ENCODE measurements around the gene CERS6. TPM values are rescaled to one million over a fixed set of nuclear protein-coding genes. Genes with fewer than 3 reads are reported as not detected.
A peak's percentile ranks its signal among the peaks of the same experiment; 100 is the strongest.

Gene CERS6
- total RNA-seq, 1 donor from 2014 or later = 27.1 TPM

DNA sequence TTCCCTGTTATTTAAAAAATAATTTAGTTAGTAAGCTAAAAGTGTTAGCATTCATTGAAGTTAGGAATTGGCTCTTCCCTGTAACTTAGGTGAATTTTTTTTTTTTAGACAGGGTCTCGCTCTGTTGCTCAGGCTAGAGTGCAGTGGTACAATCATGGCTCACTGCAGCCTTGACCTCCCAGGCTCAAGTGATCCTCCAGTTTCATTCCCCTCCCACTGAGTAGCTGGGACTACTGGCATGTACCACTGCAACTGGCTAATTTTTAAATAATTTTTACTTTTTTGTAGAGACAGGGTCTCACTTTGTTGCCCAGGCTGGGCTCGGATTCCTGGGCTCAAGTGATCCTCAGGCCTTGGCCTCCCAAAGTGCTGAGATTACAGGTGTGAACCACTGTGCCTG lies 66.4 kb downstream of the CERS6 start:
- intact Hi-C loops (cut with micrococcal nuclease) = no loop called here
- Mint-ChIP-seq H3K9me3 (no peaks in the 10 kb centered on the region), H3K27ac (no peak overlapping the region), H3K27me3 (ENCODE audit: insufficient read depth) (no peaks in the 10 kb centered on the region), H3K4me1 (ENCODE audit: low read depth) (peaks cover 17% of the 10 kb centered on the region), H3K36me3 (ENCODE audit: low read depth) (peaks cover 2% of the 10 kb centered on the region), H3K4me3 (no peak overlapping the region)
- DNase-seq (ENCODE audit: low spot score) = no peak

DNA sequence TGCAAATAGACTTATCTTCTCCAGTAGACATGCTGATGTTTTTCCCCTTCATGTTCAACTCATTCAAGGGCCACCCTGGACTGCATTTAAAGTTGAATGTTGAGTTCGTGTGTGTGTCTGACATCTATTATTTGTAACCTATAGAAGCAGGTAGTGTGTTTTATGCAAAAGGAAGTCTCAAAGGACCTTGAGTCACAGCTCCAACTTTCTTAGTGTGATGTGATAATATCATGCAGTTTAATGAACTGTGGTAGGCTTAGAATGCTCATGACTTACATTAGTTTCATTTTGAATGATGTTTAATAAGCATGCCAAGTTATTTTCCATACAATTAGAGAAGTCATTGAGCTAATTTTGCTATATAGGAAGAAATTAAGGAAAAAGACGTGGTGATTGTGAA lies 67.9 kb downstream of the CERS6 start:
- no peaks in the 10 kb centered on the region for H3K9me3 Mint-ChIP-seq
- DNase-seq (ENCODE audit: low spot score) = no peak
- no peaks in the 10 kb centered on the region for H3K36me3 Mint-ChIP-seq (ENCODE audit: low read depth)
- no peaks in the 10 kb centered on the region for H3K27me3 Mint-ChIP-seq (ENCODE audit: insufficient read depth)
- intact Hi-C loops (cut with micrococcal nuclease) = no loop called here
- peaks cover 17% of the 10 kb centered on the region for H3K4me1 Mint-ChIP-seq (ENCODE audit: low read depth)
- H3K27ac Mint-ChIP-seq = no peak overlapping the region
- no peak overlapping the region for H3K4me3 Mint-ChIP-seq

DNA sequence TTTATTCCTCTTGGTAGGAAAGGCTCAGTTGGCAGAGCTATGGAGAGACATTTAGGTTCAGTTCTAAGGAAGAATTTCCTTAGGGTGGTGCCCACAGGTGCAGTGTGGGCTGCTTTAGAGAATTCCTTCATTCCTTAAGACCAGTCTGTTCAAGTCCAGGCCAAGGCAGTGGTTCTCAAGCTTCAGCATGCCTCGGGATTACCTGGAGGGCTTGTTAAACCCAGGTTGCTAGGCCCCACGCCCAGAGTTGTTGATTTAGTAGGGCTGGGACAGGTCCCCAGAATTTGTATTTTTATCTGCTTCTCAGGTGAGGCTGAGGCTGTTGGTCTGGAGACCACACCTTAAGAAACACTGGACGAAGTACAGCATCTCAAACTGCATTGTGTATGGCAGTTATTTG lies 68.9 kb downstream of the CERS6 start:
- H3K9me3 Mint-ChIP-seq = no peaks in the 10 kb centered on the region
- no peak for DNase-seq (ENCODE audit: low spot score)
- H3K36me3 Mint-ChIP-seq (ENCODE audit: low read depth) = no peaks in the 10 kb centered on the region
- intact Hi-C loops (cut with micrococcal nuclease) = no loop called here
- H3K27me3 Mint-ChIP-seq (ENCODE audit: insufficient read depth) = no peaks in the 10 kb centered on the region
- H3K27ac Mint-ChIP-seq = no peak overlapping the region
- peaks cover 17% of the 10 kb centered on the region for H3K4me1 Mint-ChIP-seq (ENCODE audit: low read depth)
- H3K4me3 Mint-ChIP-seq = no peak overlapping the region

DNA sequence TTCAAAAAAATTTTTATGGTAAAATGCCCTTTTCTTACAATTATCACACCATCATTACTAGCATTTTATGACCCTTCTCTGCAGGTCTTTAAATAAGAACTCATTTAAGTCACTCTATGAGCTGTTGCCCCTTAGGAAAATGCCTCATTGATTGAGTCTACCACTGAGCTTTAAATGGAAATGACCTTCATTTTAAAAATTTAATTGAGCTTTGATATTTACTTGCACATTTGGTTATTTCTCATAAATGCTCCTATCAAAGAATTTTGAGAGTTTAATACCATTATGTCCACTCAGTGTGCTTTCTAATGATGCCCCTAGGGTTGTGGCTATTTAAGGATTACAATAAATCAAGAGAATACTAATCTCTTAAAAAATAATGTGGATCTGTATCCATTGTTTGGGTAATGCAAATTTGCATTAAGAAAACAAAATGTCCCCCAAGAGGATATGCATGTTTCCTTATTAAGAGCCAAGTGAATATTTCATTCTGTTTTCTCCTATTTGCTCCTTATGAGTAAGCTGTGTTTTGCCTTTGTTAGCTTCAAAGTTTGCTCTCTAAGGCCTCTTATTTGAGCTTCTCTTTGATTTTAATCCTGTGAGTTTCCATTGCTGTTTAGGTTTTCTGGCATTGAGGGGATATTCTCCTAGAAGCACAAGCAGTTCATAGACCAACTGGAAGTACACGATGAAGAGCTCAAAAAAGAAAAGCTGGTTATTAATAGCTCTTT lies 69.8 kb downstream of the CERS6 start:
- Mint-ChIP-seq H3K4me3 (no peak overlapping the region), H3K36me3 (ENCODE audit: low read depth) (no peaks in the 10 kb centered on the region), H3K27me3 (ENCODE audit: insufficient read depth) (no peaks in the 10 kb centered on the region), H3K9me3 (no peaks in the 10 kb centered on the region), H3K4me1 (ENCODE audit: low read depth) (peaks cover 17% of the 10 kb centered on the region), H3K27ac (peak overlapping the region; percentile 37)
- DNase-seq (ENCODE audit: low spot score) = no peak
- intact Hi-C loops (cut with micrococcal nuclease) = no loop called here

DNA sequence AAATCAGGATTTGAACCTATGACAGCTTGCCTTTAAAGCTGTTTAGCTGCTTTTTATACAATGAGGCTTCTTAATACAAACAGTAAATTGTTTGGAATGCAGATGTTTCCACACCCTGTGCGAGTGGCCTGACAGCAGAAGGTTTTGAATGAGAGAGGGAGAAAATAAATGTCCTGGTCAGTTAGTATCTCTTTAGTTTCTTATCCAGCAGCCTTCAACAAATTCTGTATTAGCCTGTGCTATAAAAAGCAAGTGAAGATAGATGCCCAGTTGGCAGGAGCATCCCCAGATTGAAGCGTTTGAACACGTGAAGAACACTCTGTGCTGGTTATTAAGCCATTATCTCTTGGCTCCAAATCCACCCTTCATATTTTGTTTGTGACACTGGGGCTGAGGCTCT lies 70.6 kb downstream of the CERS6 start:
- Mint-ChIP-seq H3K9me3 (no peaks in the 10 kb centered on the region), H3K36me3 (ENCODE audit: low read depth) (no peaks in the 10 kb centered on the region), H3K4me3 (no peak overlapping the region), H3K4me1 (ENCODE audit: low read depth) (peaks cover 16% of the 10 kb centered on the region), H3K27me3 (ENCODE audit: insufficient read depth) (no peaks in the 10 kb centered on the region), H3K27ac (no peak overlapping the region)
- intact Hi-C loops (cut with micrococcal nuclease) = no loop called here
- no peak for DNase-seq (ENCODE audit: low spot score)

DNA sequence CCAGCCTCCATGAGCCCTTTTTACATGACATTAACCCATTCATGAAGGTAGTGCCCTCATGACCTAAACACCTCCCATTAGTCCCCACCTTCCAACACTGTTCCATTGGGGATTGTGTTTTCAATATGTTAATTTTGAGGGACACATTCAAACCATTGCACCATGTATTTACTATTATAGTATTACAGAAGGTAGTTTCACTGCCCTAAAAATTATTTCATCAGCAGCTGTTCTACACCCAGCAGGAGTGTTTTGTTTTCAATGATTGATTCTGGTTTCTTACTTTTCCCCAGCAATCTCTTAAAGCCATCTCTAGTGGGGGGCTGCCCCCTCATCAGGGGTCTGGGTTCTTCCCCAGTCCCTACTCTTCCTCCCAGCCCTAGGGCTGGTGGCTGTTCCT lies 71.9 kb downstream of the CERS6 start:
- peaks cover 21% of the 10 kb centered on the region for H3K4me1 Mint-ChIP-seq (ENCODE audit: low read depth)
- no peak for DNase-seq (ENCODE audit: low spot score)
- no peak overlapping the region for H3K27ac Mint-ChIP-seq
- H3K27me3 Mint-ChIP-seq (ENCODE audit: insufficient read depth) = no peaks in the 10 kb centered on the region
- intact Hi-C loops (cut with micrococcal nuclease) = no loop called here
- H3K9me3 Mint-ChIP-seq = no peaks in the 10 kb centered on the region
- H3K4me3 Mint-ChIP-seq = no peak overlapping the region
- H3K36me3 Mint-ChIP-seq (ENCODE audit: low read depth) = no peaks in the 10 kb centered on the region

DNA sequence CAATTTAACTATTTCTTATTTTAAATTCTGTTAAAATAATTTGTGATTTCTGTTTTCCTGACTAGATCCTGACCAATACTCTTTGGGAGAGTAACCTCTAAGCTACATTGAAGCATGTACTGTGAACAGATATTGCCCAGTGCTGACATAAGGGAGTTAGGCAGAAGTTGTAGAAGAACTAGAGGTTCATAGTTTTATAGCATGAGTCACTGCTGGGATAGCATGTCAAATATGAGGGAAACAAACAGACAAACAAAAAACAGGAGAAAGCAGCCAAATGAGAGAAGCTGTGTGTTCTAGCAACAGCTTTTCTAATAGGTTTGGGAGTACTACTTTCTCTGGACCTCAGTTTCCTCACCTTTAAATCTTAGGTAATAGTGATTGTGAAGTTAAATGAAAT lies 72.4 kb downstream of the CERS6 start:
- Mint-ChIP-seq H3K4me3 (no peak overlapping the region), H3K36me3 (ENCODE audit: low read depth) (no peaks in the 10 kb centered on the region), H3K9me3 (no peaks in the 10 kb centered on the region), H3K27ac (no peak overlapping the region), H3K4me1 (ENCODE audit: low read depth) (peaks cover 20% of the 10 kb centered on the region), H3K27me3 (ENCODE audit: insufficient read depth) (no peaks in the 10 kb centered on the region)
- DNase-seq (ENCODE audit: low spot score) = no peak
- intact Hi-C loops (cut with micrococcal nuclease) = no loop called here

DNA sequence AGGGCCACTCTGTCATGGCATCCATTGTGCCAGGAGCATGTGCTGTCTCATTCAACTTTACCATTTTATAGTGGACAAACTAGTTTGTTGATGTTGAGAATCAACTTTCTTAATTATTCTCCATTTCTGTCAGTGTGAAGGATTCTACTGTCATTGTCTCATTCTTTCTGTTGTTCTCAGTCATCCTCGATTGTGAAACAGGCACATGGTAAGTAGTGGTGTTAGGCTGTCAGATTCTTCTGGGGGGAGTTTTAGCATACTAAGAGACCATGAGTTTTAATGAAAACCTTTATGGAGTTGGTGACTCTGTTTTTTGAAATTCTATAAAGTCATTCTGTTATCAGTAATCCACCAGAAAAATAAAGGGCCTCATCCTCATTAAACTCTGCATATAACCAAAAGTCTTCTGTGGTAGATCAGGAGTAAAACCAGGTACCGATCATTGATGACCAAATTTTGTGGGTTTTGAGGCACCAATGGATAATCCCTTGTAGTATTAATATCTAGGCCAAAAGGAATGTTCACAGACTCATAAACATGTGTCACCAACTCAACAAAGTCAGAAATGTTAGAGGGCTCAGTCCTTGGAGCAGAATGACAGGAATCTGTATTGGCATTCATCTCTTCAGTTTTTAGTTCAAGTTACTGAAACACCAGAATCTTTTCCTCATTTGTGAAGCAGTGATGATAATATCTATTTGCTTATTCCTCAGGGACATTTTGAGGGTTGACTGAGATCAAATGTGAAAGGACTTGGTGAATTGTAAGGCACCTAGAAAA lies 73.2 kb downstream of the CERS6 start:
- no peaks in the 10 kb centered on the region for H3K27me3 Mint-ChIP-seq (ENCODE audit: insufficient read depth)
- H3K4me3 Mint-ChIP-seq = no peak overlapping the region
- intact Hi-C loops (cut with micrococcal nuclease) = no loop called here
- no peak overlapping the region for H3K27ac Mint-ChIP-seq
- H3K4me1 Mint-ChIP-seq (ENCODE audit: low read depth) = peaks cover 21% of the 10 kb centered on the region
- H3K9me3 Mint-ChIP-seq = no peaks in the 10 kb centered on the region
- H3K36me3 Mint-ChIP-seq (ENCODE audit: low read depth) = no peaks in the 10 kb centered on the region
- DNase-seq (ENCODE audit: low spot score) = no peak

DNA sequence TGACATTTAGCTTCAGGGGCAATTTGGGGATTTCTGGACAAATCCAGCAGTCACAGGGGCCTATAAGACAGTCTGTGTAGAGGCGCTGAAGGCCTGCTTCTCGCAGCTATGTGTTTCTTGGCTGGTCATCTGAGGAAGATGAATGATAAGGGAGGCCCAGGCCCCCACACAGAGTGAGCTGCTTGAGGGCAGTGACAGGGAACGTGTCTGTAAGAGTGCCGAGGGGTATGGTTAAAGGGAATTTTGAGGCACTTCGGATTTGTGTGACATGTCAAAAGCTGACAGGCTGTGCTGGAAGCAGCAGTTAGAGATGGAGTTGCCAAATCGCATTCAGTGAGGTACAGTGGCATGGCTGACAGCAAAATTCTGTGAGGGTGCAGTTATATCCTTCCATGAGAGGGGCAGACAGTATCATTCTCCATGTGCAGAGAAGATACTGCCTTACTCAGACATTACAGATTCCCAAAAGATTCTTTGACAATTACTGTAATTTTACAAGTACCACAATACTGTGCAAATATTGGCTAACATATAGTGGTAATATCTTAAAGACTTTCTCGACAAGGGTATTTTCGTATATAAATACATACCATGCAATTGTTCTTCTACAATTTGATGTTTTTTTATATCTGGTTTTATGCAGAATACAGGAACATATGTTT lies 74.0 kb downstream of the CERS6 start:
- intact Hi-C loops (cut with micrococcal nuclease) = no loop called here
- H3K27me3 Mint-ChIP-seq (ENCODE audit: insufficient read depth) = no peaks in the 10 kb centered on the region
- no peak overlapping the region for H3K27ac Mint-ChIP-seq
- H3K4me3 Mint-ChIP-seq = no peak overlapping the region
- H3K9me3 Mint-ChIP-seq = no peaks in the 10 kb centered on the region
- no peaks in the 10 kb centered on the region for H3K36me3 Mint-ChIP-seq (ENCODE audit: low read depth)
- H3K4me1 Mint-ChIP-seq (ENCODE audit: low read depth) = peaks cover 24% of the 10 kb centered on the region
- DNase-seq (ENCODE audit: low spot score) = no peak

DNA sequence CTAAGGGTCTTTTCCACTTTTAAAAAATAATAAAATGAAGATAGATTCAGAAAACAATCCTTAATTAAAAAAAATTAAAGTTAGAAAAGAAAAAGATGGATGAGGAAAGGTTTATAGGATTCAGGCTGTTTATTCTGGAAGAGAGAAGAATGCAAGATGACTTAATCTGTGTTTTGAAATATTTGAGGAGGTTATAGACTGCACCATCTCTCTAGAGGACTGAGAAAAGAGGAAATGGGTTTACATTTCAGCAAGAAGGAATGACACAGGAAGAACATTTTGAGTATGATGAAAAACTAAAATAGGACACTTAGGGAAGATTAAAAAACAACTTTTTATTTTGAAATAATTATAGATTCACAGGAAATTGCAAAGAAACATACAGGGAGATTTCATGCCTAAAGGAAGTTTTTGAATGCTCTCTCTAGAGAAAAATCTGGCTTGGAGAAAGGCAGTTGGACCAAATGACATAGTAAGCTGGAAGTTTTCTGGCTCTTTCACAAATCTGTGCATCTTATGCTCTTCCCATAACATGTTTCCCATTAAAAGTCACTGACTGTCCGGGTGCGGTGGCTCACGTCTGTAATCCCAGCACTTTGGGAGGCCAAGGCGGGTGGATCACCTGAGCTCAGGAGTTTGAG lies 75.0 kb downstream of the CERS6 start:
- no peak for DNase-seq (ENCODE audit: low spot score)
- H3K4me3 Mint-ChIP-seq = no peak overlapping the region
- no peaks in the 10 kb centered on the region for H3K9me3 Mint-ChIP-seq
- intact Hi-C loops (cut with micrococcal nuclease) = no loop called here
- H3K27ac Mint-ChIP-seq = no peak overlapping the region
- H3K4me1 Mint-ChIP-seq (ENCODE audit: low read depth) = peaks cover 28% of the 10 kb centered on the region
- no peaks in the 10 kb centered on the region for H3K27me3 Mint-ChIP-seq (ENCODE audit: insufficient read depth)
- no peaks in the 10 kb centered on the region for H3K36me3 Mint-ChIP-seq (ENCODE audit: low read depth)

DNA sequence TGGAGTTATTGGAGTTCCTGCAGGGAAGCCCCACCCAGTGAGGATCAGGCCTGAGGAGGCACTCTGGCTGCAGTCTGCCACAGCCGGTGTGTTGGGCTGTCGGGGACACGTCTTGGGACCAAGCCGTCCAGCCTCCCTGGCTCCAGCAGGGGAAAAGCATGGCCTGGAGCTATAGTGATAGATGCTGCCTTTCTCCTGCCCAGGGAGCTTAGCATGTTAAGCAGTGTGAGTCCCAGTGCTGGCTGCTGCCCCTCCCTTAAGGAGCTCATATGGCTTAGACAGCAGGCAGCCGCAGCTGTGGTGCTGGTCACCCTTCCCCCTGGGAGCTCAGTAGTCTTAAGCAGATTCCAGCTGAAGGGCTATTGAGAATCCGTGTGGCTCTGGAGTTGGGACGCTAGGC lies 78.9 kb downstream of the CERS6 start:
- DNase-seq (ENCODE audit: low spot score) = no peak
- Mint-ChIP-seq H3K27me3 (ENCODE audit: insufficient read depth) (no peaks in the 10 kb centered on the region), H3K4me1 (ENCODE audit: low read depth) (peaks cover 52% of the 10 kb centered on the region), H3K4me3 (no peak overlapping the region), H3K36me3 (ENCODE audit: low read depth) (peaks cover 11% of the 10 kb centered on the region), H3K27ac (no peak overlapping the region), H3K9me3 (peaks cover 15% of the 10 kb centered on the region)
- intact Hi-C loops (cut with micrococcal nuclease) = loop anchor here (5.0 kb wide), 3 partner anchors 78 to 338 kb away; partner anchors contain the start of gene CERS6

DNA sequence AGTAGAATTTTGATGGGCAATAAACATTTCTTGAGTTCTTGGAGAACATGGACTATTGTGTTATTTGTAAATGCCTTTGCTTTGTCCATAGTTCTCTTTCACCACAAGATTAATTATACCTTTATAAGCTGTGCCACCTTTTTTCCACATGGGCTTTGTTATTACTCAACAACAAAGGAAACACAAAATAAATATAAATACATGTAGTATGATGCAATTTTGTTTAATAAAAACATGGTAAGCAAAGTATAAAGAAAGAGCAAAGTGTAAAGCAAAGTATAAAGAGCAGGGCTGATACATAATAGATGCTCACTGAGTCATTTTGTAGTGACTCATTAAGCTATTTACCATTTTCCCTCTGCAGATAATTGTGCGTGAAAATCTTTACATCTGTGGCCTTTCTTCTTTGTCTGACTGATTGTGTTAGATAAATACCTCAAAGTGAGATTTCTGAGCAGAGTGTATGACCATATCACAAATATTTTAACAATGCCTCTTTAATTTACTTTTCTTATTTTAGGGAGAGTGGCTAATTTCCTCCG lies 80.9 kb downstream of the CERS6 start:
- no peak overlapping the region for H3K4me3 Mint-ChIP-seq
- H3K27me3 Mint-ChIP-seq (ENCODE audit: insufficient read depth) = no peaks in the 10 kb centered on the region
- peaks cover 28% of the 10 kb centered on the region for H3K36me3 Mint-ChIP-seq (ENCODE audit: low read depth)
- H3K4me1 Mint-ChIP-seq (ENCODE audit: low read depth) = peaks cover 44% of the 10 kb centered on the region
- intact Hi-C loops (cut with micrococcal nuclease) = loop anchor here (1.0 to 5.0 kb wide), 5 partner anchors 42 to 340 kb away; partner anchors contain the start of gene CERS6
- DNase-seq (ENCODE audit: low spot score) = no peak
- H3K27ac Mint-ChIP-seq = no peak overlapping the region
- H3K9me3 Mint-ChIP-seq = peaks cover 36% of the 10 kb centered on the region

Data from activated T-helper 1 cell treated with anti-CD3 and anti-CD28 coated beads, Interleukin-12 subunit alpha, Interleukin-12 subunit beta, Interleukin-2, Interleukin-4 antibody, amounts not matched to agents 30 ng/mL and 10 ng/mL and 1 ng/mL, durations not matched to agents 14 hours and 24 hours and 36 hours (primary cell).